ENCODE data around the gene KLHL3.

GRCh38 chr5:137708796-137709559 lies 26.9 kb downstream of the KLHL3 start:
- TF ChIP-seq CTCF (conservative IDR thresholded peaks at IDR 0.05; ENCODE audit: low read depth in 2 of 2) (no peak), ETS1 (IDR thresholded peaks at IDR 0.05) (no peak), POLR2AphosphoS5 (IDR thresholded peaks at IDR 0.05; ENCODE audit: low read depth) (no peak), CREB1 (CRISPR knock-in tag; IDR thresholded peaks at IDR 0.05; ENCODE audit: low read depth) (no peak), EZH2phosphoT487 (IDR thresholded peaks at IDR 0.05; ENCODE audit: unreplicated experiment) (no peak), EZH2 (IDR thresholded peaks at IDR 0.05; ENCODE audit: low read depth, unreplicated experiment) (no peak), REST (IDR thresholded peaks at IDR 0.05; ENCODE audit: unreplicated experiment) (no peak), JUNB (IDR thresholded peaks at IDR 0.05; ENCODE audit: unreplicated experiment) (no peak), ZNF462 (CRISPR knock-in tag; IDR thresholded peaks at IDR 0.05) (no peak), ZNF331 (CRISPR knock-in tag; IDR thresholded peaks at IDR 0.05; ENCODE audit: low read depth) (no peak)

All from GM23338 (cell line).